GM18870 (cell line): ENCODE measurements around the gene TF.

Experiments used
- ATAC-seq: cut with Tn5 transposase; IDR thresholded peaks from one replicate; pipeline ENCODE4 v1.9.1; 2021; ENCODE audit warnings: moderate library complexity; ENCODE audit not compliant: unreplicated experiment

TF gene

DNA sequence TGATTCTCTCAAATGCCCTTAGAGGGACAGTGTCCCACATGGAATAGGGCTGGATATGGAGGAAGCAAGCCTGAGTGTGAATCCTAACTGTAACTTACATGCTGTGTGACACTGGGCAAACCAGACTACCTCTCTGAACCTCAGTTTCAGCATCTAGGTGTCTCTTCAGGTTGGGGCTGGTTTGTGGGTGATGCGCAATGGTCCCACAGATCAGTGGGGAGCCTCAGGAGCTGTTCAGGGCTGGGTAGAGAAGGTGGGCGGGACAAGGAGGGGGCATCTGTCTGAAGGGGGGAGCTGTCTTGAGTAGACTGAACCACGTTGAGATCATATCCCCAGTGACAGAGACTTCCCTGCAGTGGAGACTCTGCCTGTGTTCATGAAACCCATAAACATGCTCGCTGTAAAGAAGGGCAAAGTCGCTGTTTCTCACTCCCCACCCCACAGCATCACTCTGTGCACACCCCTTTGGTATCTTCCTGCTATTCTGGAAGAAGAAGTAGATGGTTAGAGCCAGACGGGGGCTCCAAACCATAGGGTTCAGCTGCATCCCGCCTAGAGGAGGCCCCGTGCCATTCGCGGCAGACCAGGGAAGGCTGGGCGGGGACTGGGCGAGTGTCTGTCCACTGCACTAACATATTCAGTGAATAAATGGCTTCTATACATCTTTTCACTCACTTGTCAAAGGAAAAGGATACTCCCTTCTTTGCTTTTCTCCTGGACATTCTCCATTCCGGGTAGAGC is 87.9 kb downstream of the TF start:
- ATAC-seq: no peak

- no peak for ATAC-seq
Observed at GRCh38 chr3:133834621-133835417, 88.6 kb downstream of the TF start.

DNA sequence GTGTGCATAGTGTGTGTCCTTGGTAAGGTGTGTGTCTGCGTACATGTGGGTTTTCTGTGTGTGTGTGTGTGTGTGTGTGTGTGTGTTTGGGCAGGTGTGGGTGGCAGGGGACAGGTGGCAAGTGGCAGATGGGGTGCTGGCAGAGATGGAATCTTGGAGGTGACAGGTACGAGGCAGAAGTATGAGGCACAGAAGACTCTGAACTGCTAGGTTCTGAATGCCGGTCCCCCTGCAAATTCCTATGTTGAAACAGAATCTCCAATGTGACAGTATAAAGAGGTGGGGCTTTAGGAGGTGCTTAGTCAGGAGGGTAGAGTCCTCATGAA is 89.2 kb downstream of the TF start:
- no peak for ATAC-seq

GRCh38 chr3:133835961-133836360 is 89.8 kb downstream of the TF start:
- no peak for ATAC-seq

- ATAC-seq: no peak
Observed at GRCh38 chr3:133836497-133837158, 90.4 kb downstream of the TF start.

- ATAC-seq: no peak
Observed at GRCh38 chr3:133837487-133838295, 91.5 kb downstream of the TF start.

DNA sequence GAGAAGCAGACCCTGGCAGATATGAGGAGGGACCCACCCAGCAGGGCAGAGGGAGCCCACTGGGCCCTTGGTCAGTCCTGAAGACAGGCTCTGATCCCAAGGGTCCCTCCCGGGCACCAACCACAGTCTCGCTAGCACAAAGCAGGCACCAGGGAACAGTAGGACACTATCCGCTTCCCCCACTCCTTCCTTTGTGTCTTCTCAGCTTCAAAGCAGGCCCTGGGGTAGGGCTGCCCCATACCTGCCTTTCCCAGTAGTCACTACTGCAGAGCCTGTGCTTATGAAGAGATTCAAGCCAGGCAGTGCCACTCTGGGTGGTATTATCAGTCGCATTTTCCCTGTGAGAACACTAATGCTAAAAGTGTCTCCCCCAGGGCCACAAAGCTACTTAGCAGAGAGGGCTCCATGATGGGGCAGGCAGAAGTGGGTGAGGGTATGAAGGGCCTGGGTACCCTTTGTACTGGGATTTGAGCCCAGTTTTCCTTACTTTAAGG is 92.2 kb downstream of the TF start:
- no peak for ATAC-seq

DNA sequence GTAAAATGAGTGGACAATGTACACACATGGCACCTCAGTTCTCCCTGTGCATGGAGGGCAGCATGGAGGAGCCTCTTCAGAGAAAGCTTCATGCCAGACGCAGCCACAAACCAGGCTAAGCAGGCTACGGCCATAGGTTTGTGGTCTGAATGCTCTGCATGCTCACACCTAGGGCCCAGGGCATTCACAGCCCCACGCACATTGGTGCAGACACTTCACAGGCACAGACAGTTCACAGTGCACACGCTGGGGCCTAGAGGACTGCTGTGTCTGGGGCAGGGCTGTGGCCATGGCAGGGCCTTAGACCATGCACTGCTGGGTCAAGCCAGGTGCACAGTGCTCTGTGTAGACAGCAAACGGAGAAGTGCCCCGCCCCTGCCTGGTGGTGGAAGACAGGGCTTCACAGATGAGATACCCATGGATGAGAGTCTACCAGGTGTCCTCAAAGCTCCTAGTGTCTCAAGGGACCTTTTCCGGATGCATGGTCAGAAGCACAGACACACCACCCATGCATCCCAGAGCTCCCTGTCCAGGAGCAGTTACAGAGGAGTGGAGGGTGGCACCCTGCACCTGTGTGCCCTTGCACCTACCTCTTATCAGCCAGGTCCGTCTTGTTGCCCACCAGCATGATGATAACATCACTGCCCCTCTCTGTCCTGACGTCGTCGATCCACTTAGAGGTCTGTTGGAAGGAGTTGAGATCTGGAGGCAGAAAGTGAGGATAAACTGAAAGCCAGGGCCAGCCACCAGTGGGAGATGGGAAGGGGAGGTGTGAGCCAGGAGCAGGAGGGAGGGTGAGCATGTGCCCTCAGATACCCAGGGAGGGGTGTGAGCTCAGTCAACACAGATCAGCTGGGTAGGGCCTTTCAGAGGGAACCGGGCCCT is 93.0 kb downstream of the TF start:
- no peak for ATAC-seq

GRCh38 chr3:133840055-133840737 is 94.0 kb downstream of the TF start:
- no peak for ATAC-seq

DNA sequence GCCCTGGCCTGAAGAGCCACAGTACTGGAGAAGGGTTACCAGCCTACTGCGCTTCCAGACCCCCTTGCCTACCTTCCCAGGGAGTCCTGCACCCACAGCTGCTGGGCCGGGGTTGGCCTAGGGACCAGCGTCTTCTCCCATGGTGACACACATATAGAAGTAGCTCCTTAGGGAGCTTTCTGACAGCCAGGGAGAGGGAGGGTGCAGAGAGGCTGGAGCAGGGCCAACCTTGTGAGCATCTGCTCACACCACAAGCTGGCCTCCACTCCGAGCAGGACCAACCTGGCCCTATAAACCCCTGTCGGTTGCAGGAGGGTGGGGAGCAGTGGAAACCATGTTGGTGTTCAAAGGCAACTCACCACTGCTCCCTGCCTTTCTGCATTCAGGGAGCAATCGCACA is 94.6 kb downstream of the TF start:
- ATAC-seq: no peak

DNA sequence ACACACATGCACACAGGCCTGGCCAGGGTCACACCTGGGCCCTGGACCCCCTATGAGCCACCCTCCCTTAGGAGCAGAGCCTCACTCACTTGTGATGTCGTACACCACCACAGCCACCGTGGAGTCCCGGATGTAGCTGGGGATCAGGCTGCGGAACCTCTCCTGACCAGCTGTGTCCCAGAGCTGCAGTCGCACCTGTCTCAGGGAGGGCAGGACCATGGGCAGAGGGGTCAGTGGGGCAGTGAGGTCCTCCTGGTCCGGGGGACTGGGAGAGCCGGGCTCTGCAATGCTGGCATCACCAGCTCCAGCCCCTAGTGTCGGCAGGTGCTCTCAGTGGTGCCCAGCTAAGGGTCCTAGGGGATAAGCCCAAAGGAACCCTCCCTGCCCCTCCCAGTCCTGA is 95.0 kb downstream of the TF start:
- no peak for ATAC-seq

DNA sequence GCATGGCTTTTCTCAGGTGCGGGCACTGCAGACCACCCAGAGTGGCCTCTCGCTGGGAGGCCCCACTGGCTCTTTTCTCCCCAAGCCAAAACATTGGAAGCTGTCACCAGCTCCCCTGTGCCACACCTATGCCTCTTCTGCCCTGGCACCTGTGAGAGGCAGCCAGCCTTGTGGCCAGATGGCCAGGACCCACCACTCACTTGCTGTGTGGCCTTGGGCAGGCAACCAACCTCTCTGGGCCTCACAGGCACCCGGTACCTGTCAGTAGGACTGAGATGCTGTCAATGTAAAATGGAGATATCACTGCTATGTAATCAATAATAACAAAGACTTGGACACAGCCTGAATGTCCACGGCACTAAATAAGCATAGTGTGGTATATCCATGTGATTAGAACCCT is 96.0 kb downstream of the TF start:
- ATAC-seq: no peak

DNA sequence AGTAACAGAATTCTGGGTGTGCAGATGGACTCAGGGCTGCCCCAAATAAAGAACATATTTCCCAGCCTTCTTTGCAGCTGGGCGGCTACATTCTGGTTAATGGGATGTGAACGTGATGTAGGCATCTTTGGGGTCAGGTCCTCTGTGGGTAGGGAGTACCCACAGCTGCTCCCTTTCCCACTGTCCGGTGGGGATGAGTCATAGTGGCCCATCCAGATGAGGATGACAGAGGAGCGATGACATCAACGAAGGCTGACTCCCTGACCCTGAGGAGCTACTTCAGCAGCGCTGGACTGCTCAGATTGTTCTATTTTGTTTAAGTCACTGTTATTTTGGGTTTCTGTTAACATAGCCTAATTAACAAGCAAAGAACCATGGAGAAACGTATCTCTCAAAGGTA is 97.4 kb downstream of the TF start:
- no peak for ATAC-seq

DNA sequence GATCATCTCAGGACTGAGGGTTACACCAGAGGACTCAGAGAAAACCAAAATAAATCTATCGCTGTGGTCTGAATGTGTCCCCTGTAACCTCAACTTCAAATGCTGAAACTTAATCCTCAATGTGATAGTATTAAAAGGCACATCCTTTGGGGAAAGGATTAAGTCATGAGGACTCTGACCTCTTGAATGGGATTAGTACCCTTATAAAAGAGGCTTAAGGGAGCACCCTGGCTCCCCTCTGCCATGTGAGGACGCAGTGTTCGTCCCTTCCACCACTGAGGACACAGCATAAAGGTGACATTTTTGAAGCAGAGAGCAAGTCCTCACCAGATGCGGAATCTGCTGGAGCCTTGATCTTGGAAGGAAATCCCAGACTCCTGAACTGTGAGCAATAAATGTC is 98.9 kb downstream of the TF start:
- no peak for ATAC-seq
